ENCODE data around the gene PIGK. TPM values are rescaled to one million over a fixed set of nuclear protein-coding genes. Genes with fewer than 3 reads are reported as not detected.

PIGK gene
- total RNA-seq, 2 donors from 2014 or later, result 15.9 to 30.1 TPM

DNA sequence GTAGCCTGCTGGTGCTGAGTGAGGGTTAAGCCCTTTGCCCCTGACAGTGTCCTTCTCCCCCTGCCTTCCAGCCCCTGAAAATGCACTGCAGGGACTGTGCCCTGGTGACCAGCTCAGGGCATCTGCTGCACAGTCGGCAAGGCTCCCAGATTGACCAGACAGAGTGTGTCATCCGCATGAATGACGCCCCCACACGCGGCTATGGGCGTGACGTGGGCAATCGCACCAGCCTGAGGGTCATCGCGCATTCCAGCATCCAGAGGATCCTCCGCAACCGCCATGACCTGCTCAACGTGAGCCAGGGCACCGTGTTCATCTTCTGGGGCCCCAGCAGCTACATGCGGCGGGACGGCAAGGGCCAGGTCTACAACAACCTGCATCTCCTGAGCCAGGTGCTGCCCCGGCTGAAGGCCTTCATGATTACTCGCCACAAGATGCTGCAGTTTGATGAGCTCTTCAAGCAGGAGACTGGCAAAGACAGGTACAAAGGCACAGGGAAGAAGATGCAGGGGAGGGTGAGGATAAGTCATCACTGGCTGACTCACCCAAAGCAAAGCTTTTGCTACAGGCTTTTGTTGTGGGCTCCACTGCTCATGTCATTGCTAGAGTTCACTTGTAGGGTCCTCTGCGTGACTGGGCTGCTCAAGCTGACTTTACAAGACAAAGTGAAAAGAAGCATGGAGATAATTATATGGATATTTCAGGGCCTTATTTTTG is 174.9 kb downstream of the PIGK start:
- H3K27me3 ChIP-seq, result no peaks in the 10 kb centered on the region
- no peak overlapping the region for H3K27ac ChIP-seq
- no peak for DNase-seq (ENCODE audit: low spot score)
- H3K36me3 ChIP-seq, result no peaks in the 10 kb centered on the region
- no peaks in the 10 kb centered on the region for H3K4me1 ChIP-seq
- TF ChIP-seq, protein P1, sequence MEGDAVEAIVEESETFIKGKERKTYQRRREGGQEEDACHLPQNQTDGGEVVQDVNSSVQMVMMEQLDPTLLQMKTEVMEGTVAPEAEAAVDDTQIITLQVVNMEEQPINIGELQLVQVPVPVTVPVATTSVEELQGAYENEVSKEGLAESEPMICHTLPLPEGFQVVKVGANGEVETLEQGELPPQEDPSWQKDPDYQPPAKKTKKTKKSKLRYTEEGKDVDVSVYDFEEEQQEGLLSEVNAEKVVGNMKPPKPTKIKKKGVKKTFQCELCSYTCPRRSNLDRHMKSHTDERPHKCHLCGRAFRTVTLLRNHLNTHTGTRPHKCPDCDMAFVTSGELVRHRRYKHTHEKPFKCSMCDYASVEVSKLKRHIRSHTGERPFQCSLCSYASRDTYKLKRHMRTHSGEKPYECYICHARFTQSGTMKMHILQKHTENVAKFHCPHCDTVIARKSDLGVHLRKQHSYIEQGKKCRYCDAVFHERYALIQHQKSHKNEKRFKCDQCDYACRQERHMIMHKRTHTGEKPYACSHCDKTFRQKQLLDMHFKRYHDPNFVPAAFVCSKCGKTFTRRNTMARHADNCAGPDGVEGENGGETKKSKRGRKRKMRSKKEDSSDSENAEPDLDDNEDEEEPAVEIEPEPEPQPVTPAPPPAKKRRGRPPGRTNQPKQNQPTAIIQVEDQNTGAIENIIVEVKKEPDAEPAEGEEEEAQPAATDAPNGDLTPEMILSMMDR (IDR thresholded peaks at IDR 0.05), result no peak
- no peak overlapping the region for H3K4me3 ChIP-seq
- H3K9me3 ChIP-seq, result no peaks in the 10 kb centered on the region

DNA sequence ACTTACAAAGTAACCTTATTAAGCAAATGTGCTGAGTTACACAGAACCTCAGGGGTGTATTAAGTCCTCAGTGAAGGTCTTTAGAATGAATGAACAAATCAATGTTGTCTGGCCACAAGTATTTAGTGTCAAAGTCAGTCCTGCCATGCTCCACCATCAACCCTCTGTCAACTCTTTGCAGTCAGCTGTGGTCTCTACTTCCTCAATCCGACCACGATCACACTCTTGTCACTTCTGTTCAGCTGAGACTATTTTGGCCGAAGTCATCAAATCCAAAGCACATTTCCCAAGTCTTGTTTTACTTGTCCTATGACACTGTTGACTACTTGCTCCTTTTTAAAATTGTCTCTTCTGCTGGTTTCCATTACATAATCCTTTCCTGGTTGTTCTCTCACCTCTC is 178.4 kb downstream of the PIGK start:
- DNase-seq (ENCODE audit: low spot score), result no peak
- TF ChIP-seq, protein P1 (IDR thresholded peaks at IDR 0.05), result no peak
- no peak overlapping the region for H3K4me3 ChIP-seq

DNA sequence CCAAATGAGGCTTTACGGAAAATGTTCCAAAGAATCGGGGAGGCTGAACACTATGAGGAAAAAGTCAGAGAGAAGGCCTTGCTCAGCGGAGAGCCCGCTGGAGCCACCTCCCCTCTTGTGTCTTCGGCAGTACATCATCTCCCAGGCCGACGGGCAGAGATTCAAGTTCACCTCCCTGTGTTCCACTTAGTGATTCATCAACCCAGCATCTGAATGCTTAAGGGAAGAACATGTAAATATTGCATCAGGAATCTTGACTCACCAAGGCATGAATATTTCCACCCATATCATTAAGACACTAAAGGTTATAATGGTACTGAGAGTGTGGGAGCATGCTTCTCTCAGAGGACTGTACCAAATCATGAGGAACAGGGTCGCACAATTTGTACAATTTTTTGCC is 179.5 kb downstream of the PIGK start:
- TF ChIP-seq, protein P1 (IDR thresholded peaks at IDR 0.05), result no peak
- no peaks in the 10 kb centered on the region for H3K9me3 ChIP-seq
- no peak overlapping the region for H3K27ac ChIP-seq
- H3K36me3 ChIP-seq, result no peaks in the 10 kb centered on the region
- H3K4me1 ChIP-seq, result no peaks in the 10 kb centered on the region
- DNase-seq (ENCODE audit: low spot score), result no peak
- no peaks in the 10 kb centered on the region for H3K27me3 ChIP-seq
- H3K4me3 ChIP-seq, result no peak overlapping the region

More for the DNA sequence above, 178.4 kb downstream of the PIGK start:
- no peaks in the 10 kb centered on the region for H3K27me3 ChIP-seq
- no peaks in the 10 kb centered on the region for H3K4me1 ChIP-seq
- H3K9me3 ChIP-seq, result no peaks in the 10 kb centered on the region
- no peak overlapping the region for H3K27ac ChIP-seq
- no peaks in the 10 kb centered on the region for H3K36me3 ChIP-seq

DNA sequence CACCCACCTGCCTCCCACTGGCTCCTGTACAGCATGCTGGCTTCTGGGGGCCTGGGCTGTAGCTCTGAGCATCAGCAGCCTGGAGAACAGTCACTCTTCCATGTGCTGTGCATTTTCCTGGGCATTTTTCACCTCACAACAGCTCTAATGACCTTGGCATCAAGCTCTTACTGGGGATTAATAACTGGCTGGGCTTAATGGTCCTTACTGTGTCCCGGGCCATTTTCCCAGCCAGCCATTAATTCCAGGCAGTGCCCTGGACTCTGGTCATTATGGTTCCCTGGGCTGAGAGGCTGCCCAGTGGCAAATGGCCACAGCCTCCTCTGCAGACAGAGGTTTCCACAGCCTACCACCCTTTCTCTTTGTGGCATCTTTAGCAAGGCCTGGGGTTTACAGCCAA is 180.1 kb downstream of the PIGK start:
- Histone ChIP-seq H3K4me3 (no peak overlapping the region), H3K4me1 (no peaks in the 10 kb centered on the region), H3K36me3 (no peaks in the 10 kb centered on the region), H3K27ac (no peak overlapping the region), H3K9me3 (no peaks in the 10 kb centered on the region), H3K27me3 (no peaks in the 10 kb centered on the region)
- no peak for DNase-seq (ENCODE audit: low spot score)
- TF ChIP-seq, protein P1 (IDR thresholded peaks at IDR 0.05), result no peak

Small RNA genes lying within 50 kb of the gene (microRNA-seq; reads per million reads assigned to microRNA genes)
- 0 to 0.71 reads per million in 2 donors for gene MIR7156 (ENCODE audit: borderline number of aligned reads in 2 of 2, borderline replicate concordance in 1 of 2)

Other genes with a start within 250 kb of the PIGK start
- 1 to 10 TPM; 2.2 to 2.8 TPM for gene AK5, start 62.6 kb upstream of the PIGK start, total RNA-seq